Activated T-helper 2 cell treated with anti-CD3 and anti-CD28 coated beads, Interferon-gamma antibody, Interleukin-2, Interleukin-4, amounts not matched to agents 10 μg/mL and 5 μg/mL and 100 μg/mL, durations not matched to agents 14 hours and 24 hours and 36 hours (primary cell): Measurements from ENCODE around the gene TPR. TPM values are rescaled to one million over a fixed set of nuclear protein-coding genes. Genes with fewer than 3 reads are reported as not detected.

Experiments
- DNase-seq: peaks from one replicate; pipeline ENCODE4 v3.0.0; 2021; ENCODE audit warnings: low spot score
- H3K27ac Mint-ChIP-seq: one replicate; pipeline ENCODE4 v1.8.0; 2021; ENCODE audit warnings: mixed read lengths
- H3K27me3 Mint-ChIP-seq: one replicate; pipeline ENCODE4 v1.8.0; 2021; ENCODE audit warnings: low read depth, mixed read lengths
- H3K36me3 Mint-ChIP-seq: one replicate; pipeline ENCODE4 v1.8.0; 2021; ENCODE audit warnings: low read depth, mixed read lengths
- H3K4me1 Mint-ChIP-seq: one replicate; pipeline ENCODE4 v1.8.0; 2021; ENCODE audit warnings: low read depth, mixed read lengths
- H3K4me3 Mint-ChIP-seq: one replicate; pipeline ENCODE4 v1.8.0; 2021; ENCODE audit warnings: low read depth, mild to moderate bottlenecking, moderate library complexity, mixed read lengths
- H3K9me3 Mint-ChIP-seq: one replicate; pipeline ENCODE4 v1.8.0; 2021; ENCODE audit warnings: mixed read lengths
- intact Hi-C: fragments of 100-400 bp; cut with micrococcal nuclease; formaldehyde crosslinking; loops from one replicate; pipeline ENCODE4 v1.15.1; 2023
- total RNA-seq: library from RNA; stranded (reverse); gene quantifications from 2 replicates; pipeline ENCODE4 v1.2.3, GENCODE V29; 2022

Gene TPR
- total RNA-seq, 1 donor from 2014 or later: 160 TPM

GRCh38 chr1:186298851-186299250 lies 76.2 kb downstream of the TPR start:
- peaks cover 42% of the 10 kb centered on the region for H3K4me1 Mint-ChIP-seq
- H3K27ac Mint-ChIP-seq: no peak overlapping the region
- no peak overlapping the region for H3K4me3 Mint-ChIP-seq
- intact Hi-C loops: loop anchor here (10.0 kb wide), 1 partner anchor 1254 kb away; the partner anchor contains the start of gene RNF2
- no peaks in the 10 kb centered on the region for H3K9me3 Mint-ChIP-seq
- no peaks in the 10 kb centered on the region for H3K27me3 Mint-ChIP-seq
- no peaks in the 10 kb centered on the region for H3K36me3 Mint-ChIP-seq
- DNase-seq: no peak

GRCh38 chr1:186297439-186298045 lies 77.5 kb downstream of the TPR start:
- Mint-ChIP-seq H3K36me3 (no peaks in the 10 kb centered on the region), H3K4me1 (peaks cover 37% of the 10 kb centered on the region), H3K27ac (no peak overlapping the region), H3K4me3 (no peak overlapping the region), H3K27me3 (no peaks in the 10 kb centered on the region), H3K9me3 (no peaks in the 10 kb centered on the region)
- DNase-seq: no peak
- intact Hi-C loops: loop anchor here (10.0 kb wide), 1 partner anchor 1253 kb away; the partner anchor contains the start of gene RNF2

- Mint-ChIP-seq H3K27ac (no peak within 1 kb of the TSS), H3K36me3 (no peaks in the 10 kb centered on the region), H3K9me3 (no peaks in the 10 kb centered on the region), H3K4me1 (peaks cover 25% of the 10 kb centered on the region), H3K27me3 (no peaks in the 10 kb centered on the region), H3K4me3 (no peak within 1 kb of the TSS)
- intact Hi-C loops: loop anchor here (10.0 kb wide), 1 partner anchor 1251 kb away; the partner anchor contains the start of gene RNF2
- DNase-seq: no peak
Observed at GRCh38 chr1:186295980-186296379, 79.1 kb downstream of the TPR start, which contains the start of gene PRG4. PRG4 (plus strand) TSS chr1:186296279.

GRCh38 chr1:186292875-186293274 lies 82.2 kb downstream of the TPR start:
- H3K4me1 Mint-ChIP-seq: peaks cover 37% of the 10 kb centered on the region
- intact Hi-C loops: loop anchor here (10.0 kb wide), 1 partner anchor 1248 kb away; the partner anchor contains the start of gene RNF2
- peaks cover 5% of the 10 kb centered on the region for H3K36me3 Mint-ChIP-seq
- no peak overlapping the region for H3K27ac Mint-ChIP-seq
- H3K27me3 Mint-ChIP-seq: no peaks in the 10 kb centered on the region
- no peak overlapping the region for H3K4me3 Mint-ChIP-seq
- DNase-seq: no peak
- H3K9me3 Mint-ChIP-seq: no peaks in the 10 kb centered on the region

GRCh38 chr1:186291271-186291670 lies 83.8 kb downstream of the TPR start:
- Mint-ChIP-seq H3K27ac (no peak overlapping the region), H3K36me3 (peaks cover 5% of the 10 kb centered on the region), H3K4me3 (no peak overlapping the region), H3K4me1 (peaks cover 40% of the 10 kb centered on the region), H3K9me3 (no peaks in the 10 kb centered on the region), H3K27me3 (no peaks in the 10 kb centered on the region)
- DNase-seq: no peak
- intact Hi-C loops: loop anchor here (10.0 kb wide), 1 partner anchor 1246 kb away; the partner anchor contains the start of gene RNF2

- Mint-ChIP-seq H3K4me3 (peak overlapping the region; percentile 26), H3K9me3 (no peaks in the 10 kb centered on the region), H3K27ac (peak overlapping the region; percentile 69), H3K27me3 (no peaks in the 10 kb centered on the region), H3K36me3 (peaks cover 5% of the 10 kb centered on the region), H3K4me1 (peaks cover 34% of the 10 kb centered on the region)
- intact Hi-C loops: loop anchor here (1.0 to 10.0 kb wide), 3 partner anchors 14 to 1245 kb away; partner anchors contain the start of gene RNF2
- DNase-seq: no peak
Observed at GRCh38 chr1:186289943-186290545, 85.0 kb downstream of the TPR start.

GRCh38 chr1:186286615-186287315 lies 88.3 kb downstream of the TPR start:
- DNase-seq: no peak
- intact Hi-C loops: loop anchor here (5.0 kb wide), 1 partner anchor 451 kb away; no protein-coding TSS in a partner anchor
- Mint-ChIP-seq H3K9me3 (no peaks in the 10 kb centered on the region), H3K36me3 (peaks cover 5% of the 10 kb centered on the region), H3K27me3 (no peaks in the 10 kb centered on the region), H3K4me1 (peaks cover 49% of the 10 kb centered on the region), H3K4me3 (no peak overlapping the region), H3K27ac (no peak overlapping the region)

GRCh38 chr1:186283374-186283773 lies 91.7 kb downstream of the TPR start:
- Mint-ChIP-seq H3K27me3 (no peaks in the 10 kb centered on the region), H3K27ac (peak overlapping the region; percentile 59), H3K36me3 (peaks cover 4% of the 10 kb centered on the region), H3K4me3 (no peak overlapping the region), H3K9me3 (no peaks in the 10 kb centered on the region), H3K4me1 (peaks cover 31% of the 10 kb centered on the region)
- intact Hi-C loops: no loop called here
- no peak for DNase-seq

GRCh38 chr1:186282466-186282865 lies 92.6 kb downstream of the TPR start:
- intact Hi-C loops: no loop called here
- H3K36me3 Mint-ChIP-seq: no peaks in the 10 kb centered on the region
- H3K9me3 Mint-ChIP-seq: no peaks in the 10 kb centered on the region
- H3K4me3 Mint-ChIP-seq: no peak overlapping the region
- no peak for DNase-seq
- H3K27me3 Mint-ChIP-seq: no peaks in the 10 kb centered on the region
- peaks cover 22% of the 10 kb centered on the region for H3K4me1 Mint-ChIP-seq
- H3K27ac Mint-ChIP-seq: peak overlapping the region; percentile 20

- H3K27me3 Mint-ChIP-seq: no peaks in the 10 kb centered on the region
- H3K36me3 Mint-ChIP-seq: no peaks in the 10 kb centered on the region
- no peak overlapping the region for H3K4me3 Mint-ChIP-seq
- no peak for DNase-seq
- H3K27ac Mint-ChIP-seq: no peak overlapping the region
- H3K4me1 Mint-ChIP-seq: no peaks in the 10 kb centered on the region
- intact Hi-C loops: no loop called here
- no peaks in the 10 kb centered on the region for H3K9me3 Mint-ChIP-seq
Observed at GRCh38 chr1:186275822-186276221, 99.2 kb downstream of the TPR start.

GRCh38 chr1:186272486-186272885 lies 102.6 kb downstream of the TPR start:
- no peak for DNase-seq
- no peak overlapping the region for H3K27ac Mint-ChIP-seq
- no peak overlapping the region for H3K4me3 Mint-ChIP-seq
- no peaks in the 10 kb centered on the region for H3K36me3 Mint-ChIP-seq
- intact Hi-C loops: loop anchor here (2.0 kb wide), 1 partner anchor 32 kb away; no protein-coding TSS in a partner anchor
- no peaks in the 10 kb centered on the region for H3K9me3 Mint-ChIP-seq
- no peaks in the 10 kb centered on the region for H3K4me1 Mint-ChIP-seq
- H3K27me3 Mint-ChIP-seq: peaks cover 2% of the 10 kb centered on the region

GRCh38 chr1:186271032-186271431 lies 104.0 kb downstream of the TPR start:
- no peaks in the 10 kb centered on the region for H3K9me3 Mint-ChIP-seq
- intact Hi-C loops: no loop called here
- peaks cover 4% of the 10 kb centered on the region for H3K27me3 Mint-ChIP-seq
- no peaks in the 10 kb centered on the region for H3K36me3 Mint-ChIP-seq
- no peaks in the 10 kb centered on the region for H3K4me1 Mint-ChIP-seq
- no peak overlapping the region for H3K4me3 Mint-ChIP-seq
- DNase-seq: no peak
- no peak overlapping the region for H3K27ac Mint-ChIP-seq
